HCT116 (cell line): ENCODE data around the gene BIK.

Source experiments
- CTCF ChIP-seq, 3 experiments: fragments of 200-600 bp in 1 of 3; sonication (generic) in 1 of 3; IDR thresholded peaks in 2 of 3; conservative IDR thresholded peaks in 1 of 3; 2 replicates each; pipeline ENCODE4 v1.5.1; 2012 to 2017; ENCODE audit warnings: low read depth in 2 of 3, low read length in 2 of 3, antibody characterized with exemption in 1 of 3, borderline replicate concordance in 1 of 3, control low read depth in 1 of 3, mild to moderate bottlenecking in 1 of 3, mixed read lengths in 1 of 3, mixed run types in 1 of 3, moderate library complexity in 1 of 3; ENCODE audit not compliant: insufficient read depth in 1 of 3
- POLR2AphosphoS5 ChIP-seq: IDR thresholded peaks from 2 replicates; pipeline ENCODE4 v1.6.1; 2011; ENCODE audit warnings: mild to moderate bottlenecking, low read depth, low read length, moderate library complexity
- REST ChIP-seq: IDR thresholded peaks from 2 replicates; pipeline ENCODE4 v1.6.1; 2012; ENCODE audit warnings: low read depth
- TCF7L2 ChIP-seq: IDR thresholded peaks from 2 replicates; pipeline ENCODE4 v1.7.0; 2011; ENCODE audit warnings: borderline replicate concordance, inconsistent platforms; ENCODE audit not compliant: insufficient read depth, insufficient read length; ENCODE audit errors: extremely low read depth
- ZFX ChIP-seq: fragments of 450-650 bp; IDR thresholded peaks from 2 replicates; pipeline ENCODE4 v1.6.1; 2017

- TF ChIP-seq REST (no peak), CTCF (IDR thresholded peaks at IDR 0.05 in 2 of 3, conservative IDR thresholded peaks at IDR 0.05 in 1 of 3; ENCODE audit: borderline replicate concordance in 1 of 3, insufficient read depth in 1 of 3, low read depth in 2 of 3, low read length in 2 of 3) (no peak), POLR2AphosphoS5 (no peak), TCF7L2 (no peak), ZFX (no peak)
These were observed 11.5 kb upstream of the BIK start for GRCh38 chr22:43099095-43099494.
